K562 (cell line): ENCODE data around the gene ELAC1. TPM values are rescaled to one million over a fixed set of nuclear protein-coding genes. Genes with fewer than 3 reads are reported as not detected.

Experiments used
- ATAC-seq: fragments of 200-7000 bp; cut with Tn5 transposase; 3 replicates; pipeline ENCODE4 v1.9.1; 2020; ENCODE audit warnings: moderate library complexity
- BruUV-seq: library from RNA; stranded (reverse); fragments of 400-500 nt; replicated peaks from 2 replicates; lab custom pipeline; 2021; lab: Mats Ljungman, UMichigan
- CTCF ChIA-PET: fragments of 300-600 bp; formaldehyde crosslinking; extraction: SDS; loops from one replicate; lab custom pipeline; 2021; ENCODE audit warnings: low intra/inter-chr PET ratio; lab: Yijun Ruan, JAX
- POLR2A ChIA-PET: fragments of 300-600, 350-650 bp; sonication (Branson Sonifier 250); formaldehyde crosslinking; extraction: SDS; loops from one replicate; lab custom pipeline; 2021; ENCODE audit warnings: antibody characterized with exemption, inconsistent platforms; lab: Yijun Ruan, JAX
- DNase-seq, 4 experiments: peaks; one replicate each; pipeline versions ENCODE4 v3.0.0 to v3.0.0-alpha.2; 2011 to 2018; ENCODE audit warnings: low spot score in 3 of 4, mixed read lengths in 3 of 4; ENCODE audit errors: extremely low read depth in 1 of 4
- FAIRE-seq: peaks from 2 replicates; lab custom pipeline; 2011; peaks lifted over from hg19 to GRCh38; lab: Jason Lieb, UNC
- H2AFZ ChIP-seq: 2 replicates; pipeline ENCODE4 v1.6.0; 2011; ENCODE audit warnings: low read depth, low read length, control low read depth, inconsistent platforms
- H3K27ac ChIP-seq: fragments of 200-600 bp; 3 replicates; pipeline ENCODE4 v1.8.0; 2011; ENCODE audit warnings: low read depth, mild to moderate bottlenecking, control low read depth, inconsistent platforms, low read length, moderate library complexity, mixed read lengths; ENCODE audit errors: extremely low read depth
- H3K27me3 ChIP-seq, 2 experiments: fragments of 300-600 bp in 1 of 2; 2 replicates in 1 of 2; 3 replicates in 1 of 2; pipeline versions ENCODE4 v1.6.0 to v1.8.0; 2011; ENCODE audit warnings: inconsistent platforms in 2 of 2, low read length in 2 of 2, mild to moderate bottlenecking in 1 of 2, mixed read lengths in 1 of 2, moderate library complexity in 1 of 2; ENCODE audit not compliant: control insufficient read depth in 2 of 2, insufficient read depth in 2 of 2
- H3K36me3 ChIP-seq: fragments of 300-600 bp; 3 replicates; pipeline ENCODE4 v1.8.0; 2011; ENCODE audit warnings: mild to moderate bottlenecking, low read length, inconsistent platforms; ENCODE audit not compliant: control insufficient read depth, insufficient read depth
- H3K4me1 ChIP-seq, 2 experiments: fragments of 200-600 bp in 1 of 2; replicated peaks in 1 of 2; 2 replicates in 1 of 2; 3 replicates in 1 of 2; pipeline versions ENCODE4 v1.5.1 to v1.8.0; 2011; ENCODE audit warnings: inconsistent platforms in 2 of 2, low read length in 2 of 2, mild to moderate bottlenecking in 1 of 2, mixed read lengths in 1 of 2, moderate library complexity in 1 of 2; ENCODE audit not compliant: control insufficient read depth in 2 of 2, insufficient read depth in 2 of 2
- H3K4me2 ChIP-seq: 2 replicates; pipeline ENCODE4 v1.6.1; 2011; ENCODE audit warnings: low read length, control low read depth, inconsistent platforms, mixed read lengths; ENCODE audit not compliant: insufficient read depth
- H3K4me3 ChIP-seq: fragments of 200-600 bp; sonication (generic), shearing (Covaris generic); 2 replicates; pipeline ENCODE4 v1.5.1; 2016; ENCODE audit warnings: control low read depth, inconsistent platforms
- H3K79me2 ChIP-seq: fragments of 200-600 bp; 3 replicates; pipeline ENCODE4 v1.8.0; 2011; ENCODE audit warnings: low read length, inconsistent platforms; ENCODE audit not compliant: control insufficient read depth, insufficient read depth
- H3K9ac ChIP-seq, 2 experiments: 2 replicates each; pipeline versions ENCODE4 v1.6.0 to v1.6.1; 2011; ENCODE audit warnings: low read depth in 2 of 2, low read length in 2 of 2, control low read depth in 1 of 2, inconsistent platforms in 1 of 2, mild to moderate bottlenecking in 1 of 2, mixed read lengths in 1 of 2; ENCODE audit not compliant: insufficient read depth in 1 of 2
- H3K9me1 ChIP-seq: one replicate; pipeline ENCODE4 v1.6.0; 2011; ENCODE audit warnings: inconsistent platforms, mild to moderate bottlenecking, low read length, moderate library complexity; ENCODE audit not compliant: control insufficient read depth, insufficient read depth
- H3K9me3 ChIP-seq: replicated peaks from 2 replicates; pipeline ENCODE4 v1.5.1; 2011; ENCODE audit warnings: low read depth, low read length, inconsistent platforms; ENCODE audit not compliant: control insufficient read depth, insufficient read depth
- H4K20me1 ChIP-seq: replicated peaks from 2 replicates; pipeline ENCODE4 v1.6.1; 2011; ENCODE audit warnings: low read length, inconsistent platforms, mixed read lengths; ENCODE audit not compliant: control insufficient read depth, insufficient read depth
- AFF1 ChIP-seq, 2 experiments: fragments of 450-650 bp; IDR thresholded peaks; 2 replicates each; pipeline ENCODE4 v1.6.1; 2018; ENCODE audit warnings: mild to moderate bottlenecking in 2 of 2, low read depth in 1 of 2; ENCODE audit not compliant: partially characterized antibody in 2 of 2
- E2F3 ChIP-seq: fragments of 250-450 bp; sonication (Bioruptor Pico); IDR thresholded peaks from 2 replicates; pipeline ENCODE4 v1.4.0; 2020; ENCODE audit warnings: mild to moderate bottlenecking
- EHMT2 ChIP-seq: fragments of 450-650 bp; IDR thresholded peaks from 2 replicates; pipeline ENCODE4 v1.6.1; 2018; ENCODE audit warnings: antibody characterized with exemption
- FOXJ2 ChIP-seq: fragments of 200-800 bp; sonication (Bioruptor generic); IDR thresholded peaks from 2 replicates; pipeline ENCODE4 v1.6.1; 2016; ENCODE audit warnings: missing genetic modification characterization, missing compliant biosample characterization
- L3MBTL2 ChIP-seq: fragments of 450-650 bp; IDR thresholded peaks from 2 replicates; pipeline ENCODE4 v1.6.1; 2016; ENCODE audit warnings: mild to moderate bottlenecking, moderate library complexity
- MCM7 ChIP-seq, 2 experiments: fragments of 450-650 bp; IDR thresholded peaks; 2 replicates each; pipeline ENCODE4 v1.6.1; 2016 to 2018
- MLLT1 ChIP-seq, 2 experiments: fragments of 450-650 bp; IDR thresholded peaks; 2 replicates each; pipeline ENCODE4 v1.6.1; 2016
- SPI1 ChIP-seq: IDR thresholded peaks from 2 replicates; pipeline ENCODE4 v1.6.1; 2011; ENCODE audit warnings: low read depth, low read length, control low read depth, borderline replicate concordance
- ZNF696 ChIP-seq: fragments of 250-450 bp; sonication (Bioruptor Pico); conservative IDR thresholded peaks from 2 replicates; pipeline ENCODE4 v1.4.0; 2020; ENCODE audit warnings: mild to moderate bottlenecking, moderate library complexity
- ZNF785 ChIP-seq: fragments of 250-450 bp; sonication (Bioruptor Pico); IDR thresholded peaks from 2 replicates; pipeline ENCODE4 v1.4.0; 2020; ENCODE audit warnings: mild to moderate bottlenecking
- WGBS: fragments of 100-300 bp; shearing (Covaris generic); methylation state at CpG from one replicate; pipeline ENCODE4 v1.1.6; 2016; ENCODE audit warnings: low coverage, mixed read lengths; ENCODE audit not compliant: insufficient coverage; ENCODE audit errors: missing lambda C conversion rate; 5-methylcytosine and 5-hydroxymethylcytosine counted together
- in situ Hi-C: fragments of 300-500 bp; cut with MboI; formaldehyde crosslinking; loops from 4 replicates; pipeline ENCODE4 v1.15.0; 2018; ENCODE audit warnings: inconsistent platforms, mixed read lengths
- intact Hi-C: fragments of 100-400 bp; cut with micrococcal nuclease; formaldehyde crosslinking; loops from 2 replicates; pipeline ENCODE4 v1.14.2; 2022
- polyA plus RNA-seq, 8 experiments: library from polyadenylated mRNA; depleted of rRNA in 4 of 8; stranded (reverse) in 5 of 8; unstranded in 3 of 8; fragments of >200 nt; fragmentation: Nextera tagmentation in 2 of 8; fragmentation: Illumina TruSeq in 1 of 8; extraction: Ambion mirVana in 2 of 8; extraction: Trizol in 1 of 8; gene quantifications; 2 replicates each; pipeline versions ENCODE4 v1.2.1 to v1.2.3, GENCODE V29; 2011 to 2014; ENCODE audit warnings: inconsistent platforms in 1 of 8, missing spikeins in 1 of 8
- total RNA-seq, 7 experiments: library from RNA; depleted of rRNA in 6 of 7; stranded (reverse); fragments of >200 nt in 6 of 7; fragmentation: Illumina TruSeq in 2 of 7; extraction: Trizol in 2 of 7; gene quantifications; 2 replicates each; pipeline versions ENCODE4 v1.2.1 to v1.2.3, GENCODE V29; 2011 to 2021; ENCODE audit warnings: low replicate concordance in 1 of 7

The ELAC1 gene
- total and polyA plus RNA-seq, 9 of the 15 experiments (the other 6 are each of a cell fraction or from before 2014, with no cell fraction given) = 3.7 to 7.7 (median 4.9) TPM

- TF ChIP-seq ZNF696 (CRISPR knock-in tag) (no peak), FOXJ2 (tag) (no peak)
Measured at GRCh38 chr18:50989711-50990110, 21.9 kb downstream of the ELAC1 start (continued).

- Histone ChIP-seq H3K27ac (no peak overlapping the region), H4K20me1 (no peaks in the 10 kb centered on the region), H2AFZ (0 out of 2 replicates have a peak overlapping the region, but pooled peaks have one; percentile 33), H3K4me1 (no peaks in the 10 kb centered on the region; a peak in 1 of 5 replicates), H3K36me3 (no peaks in the 10 kb centered on the region), H3K27me3 (no peaks in the 10 kb centered on the region), H3K4me3 (no peak overlapping the region), H3K9me1 (no peaks in the 10 kb centered on the region), H3K9me3 (no peaks in the 10 kb centered on the region), H3K79me2 (no peaks in the 10 kb centered on the region), H3K9ac (no peak overlapping the region), H3K4me2 (no peak overlapping the region)
- in situ Hi-C loops (no loop called here), intact Hi-C loops (no loop called here)
- ATAC-seq (no peak), DNase-seq (no peak), FAIRE-seq (no peak)
- ChIA-PET POLR2A (no interaction called here), CTCF (no interaction called here)
- 14% methylated on average over 3 of the region's 3 CpGs for WGBS
- no TSS peak for BruUV-seq
- no peak for TF ChIP-seq SPI1
Measured at GRCh38 chr18:50992351-50992762, 24.5 kb downstream of the ELAC1 start.

GRCh38 chr18:50994031-50994430 lies 26.2 kb downstream of the ELAC1 start:
- no peak overlapping the region for H2AFZ ChIP-seq
- no peak overlapping the region for H3K9ac ChIP-seq
- no peak for DNase-seq
- no peak overlapping the region for H3K4me3 ChIP-seq
- no peak overlapping the region for H3K27ac ChIP-seq
- H3K4me2 ChIP-seq = no peak overlapping the region
- intact Hi-C loops = no loop called here
- POLR2A ChIA-PET = no interaction called here
- in situ Hi-C loops = no loop called here
- 20% methylated on average over 1 of the region's 2 CpGs for WGBS
- no peaks in the 10 kb centered on the region for H3K36me3 ChIP-seq
- H3K9me1 ChIP-seq = no peaks in the 10 kb centered on the region
- H4K20me1 ChIP-seq = no peaks in the 10 kb centered on the region
- no peaks in the 10 kb centered on the region; a peak in 1 of 5 replicates for H3K4me1 ChIP-seq
- CTCF ChIA-PET = no interaction called here
- no peaks in the 10 kb centered on the region for H3K9me3 ChIP-seq
- H3K79me2 ChIP-seq = no peaks in the 10 kb centered on the region
- BruUV-seq = no TSS peak
- no peak for FAIRE-seq
- ATAC-seq = no peak
- H3K27me3 ChIP-seq = no peaks in the 10 kb centered on the region
- TF ChIP-seq E2F3 (CRISPR knock-in tag) (no peak), L3MBTL2 (no peak), AFF1 (IDR thresholded peaks at IDR 0.05; ENCODE audit: low read depth in 1 of 2, partially characterized antibody in 2 of 2) (no peak), MLLT1 (IDR thresholded peaks at IDR 0.05) (no peak), MCM7 (IDR thresholded peaks at IDR 0.05) (no peak), EHMT2 (no peak), ZNF785 (CRISPR knock-in tag) (no peak)
